GM19035 (cell line): ENCODE measurements around the gene RFWD3.
"Not testable (repeated sequence)": the region's sequence is repeated elsewhere in the genome, so short reads cannot be mapped to it uniquely, and the experiment has no call there.

Source experiments
- ATAC-seq: cut with Tn5 transposase; IDR thresholded peaks from one replicate; pipeline ENCODE4 v1.9.1; 2021; ENCODE audit not compliant: unreplicated experiment

The RFWD3 gene, protein sequence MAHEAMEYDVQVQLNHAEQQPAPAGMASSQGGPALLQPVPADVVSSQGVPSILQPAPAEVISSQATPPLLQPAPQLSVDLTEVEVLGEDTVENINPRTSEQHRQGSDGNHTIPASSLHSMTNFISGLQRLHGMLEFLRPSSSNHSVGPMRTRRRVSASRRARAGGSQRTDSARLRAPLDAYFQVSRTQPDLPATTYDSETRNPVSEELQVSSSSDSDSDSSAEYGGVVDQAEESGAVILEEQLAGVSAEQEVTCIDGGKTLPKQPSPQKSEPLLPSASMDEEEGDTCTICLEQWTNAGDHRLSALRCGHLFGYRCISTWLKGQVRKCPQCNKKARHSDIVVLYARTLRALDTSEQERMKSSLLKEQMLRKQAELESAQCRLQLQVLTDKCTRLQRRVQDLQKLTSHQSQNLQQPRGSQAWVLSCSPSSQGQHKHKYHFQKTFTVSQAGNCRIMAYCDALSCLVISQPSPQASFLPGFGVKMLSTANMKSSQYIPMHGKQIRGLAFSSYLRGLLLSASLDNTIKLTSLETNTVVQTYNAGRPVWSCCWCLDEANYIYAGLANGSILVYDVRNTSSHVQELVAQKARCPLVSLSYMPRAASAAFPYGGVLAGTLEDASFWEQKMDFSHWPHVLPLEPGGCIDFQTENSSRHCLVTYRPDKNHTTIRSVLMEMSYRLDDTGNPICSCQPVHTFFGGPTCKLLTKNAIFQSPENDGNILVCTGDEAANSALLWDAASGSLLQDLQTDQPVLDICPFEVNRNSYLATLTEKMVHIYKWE

DNA sequence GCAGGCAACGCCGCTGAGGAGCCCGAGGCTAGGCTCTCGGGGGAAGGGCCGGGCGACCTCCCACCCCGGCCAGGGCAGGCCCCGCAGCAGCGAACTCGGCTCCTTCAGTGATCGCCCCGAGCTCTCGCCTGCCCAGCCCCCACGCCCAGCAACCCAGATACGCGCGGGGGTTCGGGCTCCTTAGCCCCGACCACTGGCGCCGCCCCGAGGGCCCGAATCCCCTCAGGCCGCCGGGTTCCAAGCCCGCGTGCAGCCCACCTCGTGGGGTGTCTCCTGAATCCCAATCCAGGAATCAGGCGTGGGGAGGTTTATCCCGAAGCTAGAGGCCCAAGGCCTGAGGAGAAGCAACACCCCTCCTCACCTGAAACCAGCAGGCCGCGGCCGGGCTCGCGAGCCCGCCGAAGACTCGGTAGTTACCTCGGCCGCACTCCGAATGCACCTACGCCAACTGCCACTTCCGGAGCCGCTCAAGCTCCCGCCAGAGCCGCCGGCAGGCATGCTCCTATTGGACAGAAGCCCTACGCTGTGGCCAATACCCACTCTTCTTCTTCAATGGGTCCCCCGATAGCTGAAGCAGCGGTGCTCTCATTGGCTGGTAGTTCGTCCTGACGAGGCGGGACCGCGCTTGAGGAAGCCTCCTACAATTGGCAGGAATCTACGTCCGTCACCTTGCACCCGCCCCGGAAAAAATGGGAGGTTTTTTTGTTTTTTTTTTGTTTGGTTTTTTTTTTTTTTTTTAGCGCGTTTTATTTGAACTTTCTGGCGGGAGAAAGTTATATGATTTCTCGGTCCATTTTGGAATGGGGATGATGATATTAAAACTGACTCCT lies at the start of gene RFWD3:
Gene RFWD3 (minus strand): TSS at position 453 of the 830 bp plus-strand sequence. CDS start 5,428 bp downstream, outside the sequence.
- ATAC-seq, result peak; percentile 100

- ATAC-seq, result no peak
Observed at GRCh38 chr16:74716355-74716754, 49.7 kb upstream of the RFWD3 start.

GRCh38 chr16:74713876-74714275 lies 47.2 kb upstream of the RFWD3 start:
- no peak for ATAC-seq

DNA sequence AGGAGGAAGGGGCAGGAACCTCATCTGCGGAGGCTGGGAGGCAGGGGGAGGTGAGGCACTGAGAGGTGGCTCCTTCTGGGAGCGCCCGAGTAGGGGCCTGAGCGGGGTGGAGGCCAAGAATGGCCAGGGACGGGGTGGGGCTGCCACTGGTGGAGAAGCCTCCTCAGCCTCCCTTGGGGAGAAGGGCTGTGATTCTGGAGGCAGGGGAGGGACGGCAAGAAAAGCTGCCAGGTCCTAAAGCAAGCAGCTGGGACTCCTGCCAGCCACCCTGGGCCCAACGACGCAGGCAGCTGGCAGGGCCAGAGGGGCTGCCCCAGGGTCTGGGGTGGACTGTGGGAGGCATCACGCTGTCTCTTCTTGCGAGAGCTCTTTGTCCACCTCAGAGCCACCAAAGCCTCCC lies 46.6 kb upstream of the RFWD3 start:
- ATAC-seq, result no peak

GRCh38 chr16:74711938-74712337 lies 45.3 kb upstream of the RFWD3 start:
- ATAC-seq, result no peak

GRCh38 chr16:74710401-74710800 lies 43.7 kb upstream of the RFWD3 start:
- ATAC-seq, result no peak

DNA sequence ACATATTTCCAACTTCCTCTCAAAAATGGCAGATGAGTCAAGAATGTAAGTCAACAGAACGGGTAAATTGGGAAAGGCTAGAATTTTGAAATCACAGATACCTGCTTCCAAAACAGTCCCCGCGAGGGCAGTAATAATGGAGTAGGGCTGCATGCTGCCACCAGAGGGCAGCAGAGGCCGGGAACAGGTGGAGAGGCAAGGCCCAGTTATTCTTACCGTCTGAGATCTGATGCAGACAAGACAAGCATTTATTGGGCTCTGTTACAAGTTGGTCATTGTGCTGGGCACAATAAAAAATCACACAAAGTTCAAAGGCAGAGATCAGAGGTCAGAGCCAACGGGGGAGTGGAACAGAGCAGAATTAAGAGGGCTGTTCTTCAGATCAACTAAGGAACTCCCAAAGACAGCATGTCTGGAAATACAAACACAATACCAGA lies 42.8 kb upstream of the RFWD3 start:
- ATAC-seq, result peak; percentile 83

DNA sequence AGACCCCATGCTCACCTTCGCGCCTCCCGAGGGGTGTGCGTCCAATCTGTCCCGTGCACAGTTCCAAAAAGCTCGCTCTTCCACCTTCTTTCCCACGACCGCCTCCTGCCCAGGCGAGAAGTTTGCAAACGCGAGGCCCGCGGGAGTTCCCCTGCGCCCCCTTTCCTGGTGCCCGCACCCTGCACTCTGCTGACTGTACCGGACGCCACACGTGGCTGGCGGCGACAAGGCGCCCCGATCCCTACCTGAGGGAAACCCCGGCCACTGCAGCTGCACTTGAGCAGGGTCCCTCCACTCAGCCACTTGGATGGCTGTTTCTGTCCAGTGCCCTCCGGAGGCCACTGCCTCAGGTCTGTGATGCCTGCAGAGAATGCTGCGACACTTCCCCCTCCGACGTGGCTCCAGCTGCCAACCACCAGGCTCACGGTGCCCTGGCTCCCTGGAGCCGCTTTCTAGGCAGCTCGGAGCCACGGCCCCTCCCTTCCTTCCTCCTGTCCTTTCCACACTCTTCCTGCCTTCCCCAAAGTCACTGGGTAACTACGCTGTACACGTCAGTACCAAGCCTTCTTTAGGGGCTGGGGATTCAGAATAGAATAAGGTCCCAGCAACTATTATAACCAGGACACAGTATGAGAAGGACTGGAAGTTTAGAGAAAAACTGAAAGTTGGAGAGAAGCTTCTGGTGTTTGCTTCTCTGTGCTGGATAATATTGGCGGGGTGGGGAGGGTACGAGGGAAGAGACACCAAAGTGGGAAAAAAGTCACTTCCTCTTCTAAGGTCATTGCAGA lies 34.0 kb upstream of the RFWD3 start, which contains the start of gene MLKL:
Gene MLKL (minus strand): TSS at position 425 of the 788 bp plus-strand sequence. CDS start 5,105 bp downstream, outside the sequence.
- peak; percentile 51 for ATAC-seq

- ATAC-seq, result no peak
Observed at GRCh38 chr16:74700116-74700437, 33.4 kb upstream of the RFWD3 start.

- no peak for ATAC-seq
Observed at GRCh38 chr16:74699666-74700065, 33.0 kb upstream of the RFWD3 start.

- no peak for ATAC-seq
Observed at GRCh38 chr16:74698222-74698621, 31.5 kb upstream of the RFWD3 start.

DNA sequence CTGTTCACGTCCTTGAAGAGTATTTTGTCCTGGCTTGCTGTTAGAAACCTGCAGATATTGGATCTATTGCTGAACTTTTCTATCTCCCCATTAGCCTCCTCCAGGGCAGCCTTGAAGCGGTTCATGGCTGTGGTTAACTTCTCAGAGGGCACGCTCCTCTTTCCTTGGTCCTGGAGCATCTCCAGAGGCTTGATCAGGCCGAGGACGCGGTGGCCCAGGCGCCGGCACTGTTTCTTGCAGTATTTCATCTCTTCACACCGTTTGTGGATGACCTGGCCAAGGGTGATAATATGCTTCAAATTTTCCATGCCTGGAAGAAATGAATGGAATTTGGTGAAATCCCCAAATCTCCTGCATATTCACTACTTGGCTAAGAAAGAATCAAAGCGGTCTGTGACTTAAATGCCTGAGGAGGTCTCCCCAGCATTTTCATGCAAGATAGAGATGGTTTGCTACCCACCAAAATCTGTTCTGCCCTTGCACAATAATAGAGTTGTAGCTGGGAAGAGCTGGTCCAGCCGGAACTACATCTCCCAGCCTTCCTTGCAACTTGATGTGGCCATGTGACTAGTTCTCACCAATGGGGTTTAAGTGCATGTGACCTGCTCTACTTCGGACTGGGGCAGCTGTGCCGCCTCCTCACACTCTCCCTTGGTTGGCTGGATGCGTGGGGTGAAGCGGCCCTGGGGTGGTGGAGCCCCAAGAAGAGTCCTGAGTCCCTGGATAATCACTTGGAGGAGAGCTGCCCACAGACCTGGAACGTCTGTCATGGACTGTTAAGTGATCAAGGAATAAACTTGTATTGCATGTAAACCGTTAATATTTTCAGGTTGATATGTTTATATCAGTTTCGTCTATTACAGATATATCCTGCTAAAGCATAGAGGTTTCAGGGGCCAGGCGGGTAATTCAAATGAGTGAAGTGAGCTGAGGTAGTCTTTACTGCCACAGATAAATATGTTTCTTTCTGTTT lies 29.1 kb upstream of the RFWD3 start:
- peak; percentile 70 for ATAC-seq

DNA sequence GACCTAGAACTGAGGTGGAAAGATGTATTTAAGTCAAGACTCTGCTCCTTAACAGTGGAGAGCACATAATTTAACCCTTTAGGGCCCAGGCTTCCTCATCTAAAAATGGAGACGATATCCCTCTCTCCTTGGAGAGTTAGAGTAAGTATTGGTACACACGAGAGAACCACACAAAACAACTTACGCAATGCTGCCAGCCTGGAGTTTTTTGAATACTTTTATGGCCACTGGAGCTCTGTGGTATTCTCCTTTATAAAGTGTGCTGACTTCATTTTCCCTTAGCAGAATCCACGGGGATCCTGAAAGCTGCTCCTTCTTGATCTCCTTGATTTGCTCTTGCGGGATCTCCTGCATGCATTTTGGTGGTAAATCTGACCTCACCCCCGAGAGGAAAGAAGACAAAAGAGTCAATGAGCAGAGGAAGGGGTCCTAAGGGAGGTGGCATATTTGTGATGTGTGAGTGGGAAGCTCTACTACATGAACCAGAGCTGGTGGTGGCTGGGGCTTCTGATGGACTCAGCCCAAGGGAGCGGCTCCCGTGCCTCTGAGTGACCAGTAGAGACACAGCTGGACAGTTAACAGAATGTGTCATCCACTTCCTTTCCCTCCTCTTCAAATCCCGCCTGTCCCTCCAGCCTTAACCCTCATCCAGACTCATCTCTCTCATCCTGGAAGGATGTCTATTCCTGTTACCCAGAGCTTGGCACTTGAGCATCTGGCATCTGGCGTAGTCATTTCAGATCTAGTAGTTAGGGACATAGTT lies 24.6 kb upstream of the RFWD3 start:
- ATAC-seq, result no peak

- ATAC-seq, result no peak
Observed at GRCh38 chr16:74682556-74682955, 15.9 kb upstream of the RFWD3 start.

DNA sequence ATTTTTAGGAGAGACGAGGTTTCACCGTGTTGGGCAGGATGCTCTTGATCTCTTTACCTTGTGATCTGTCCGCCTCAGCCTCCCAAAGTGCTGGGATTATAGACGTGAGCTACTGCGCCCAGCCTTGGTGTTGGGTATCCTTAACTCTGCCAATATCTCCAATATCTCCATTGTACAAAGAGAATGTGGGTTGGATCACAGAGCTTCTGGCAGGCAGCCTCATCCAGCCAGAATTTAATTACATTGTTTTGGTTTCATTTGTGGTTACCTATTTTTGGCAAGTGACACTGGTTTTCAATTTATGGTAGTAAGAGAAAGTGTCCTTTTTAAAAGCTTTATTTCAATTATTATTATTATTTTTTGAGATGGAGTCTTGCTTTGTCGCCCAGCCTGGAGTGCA lies 14.0 kb upstream of the RFWD3 start:
- no peak for ATAC-seq

GRCh38 chr16:74679983-74680382 lies 13.3 kb upstream of the RFWD3 start:
- no peak for ATAC-seq

DNA sequence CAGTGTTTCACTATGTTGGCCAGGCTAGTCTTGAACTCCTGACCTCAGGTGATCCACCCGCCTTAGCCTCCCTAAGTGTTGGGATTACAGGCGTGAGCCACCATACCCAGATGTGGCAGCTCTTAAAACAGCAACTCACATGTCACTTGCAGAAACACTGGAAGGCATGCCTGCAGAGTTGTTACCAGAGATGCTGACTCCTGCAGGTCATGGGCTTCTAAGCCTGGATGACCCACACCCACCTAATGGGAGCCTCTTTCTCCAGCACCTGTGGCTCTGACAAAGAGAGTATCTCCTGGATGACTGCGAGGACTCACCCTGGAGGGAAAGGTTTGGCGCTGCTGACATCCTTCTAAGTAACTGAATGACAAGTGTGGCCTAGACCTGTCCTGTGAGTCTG lies 11.2 kb upstream of the RFWD3 start:
- no peak for ATAC-seq

DNA sequence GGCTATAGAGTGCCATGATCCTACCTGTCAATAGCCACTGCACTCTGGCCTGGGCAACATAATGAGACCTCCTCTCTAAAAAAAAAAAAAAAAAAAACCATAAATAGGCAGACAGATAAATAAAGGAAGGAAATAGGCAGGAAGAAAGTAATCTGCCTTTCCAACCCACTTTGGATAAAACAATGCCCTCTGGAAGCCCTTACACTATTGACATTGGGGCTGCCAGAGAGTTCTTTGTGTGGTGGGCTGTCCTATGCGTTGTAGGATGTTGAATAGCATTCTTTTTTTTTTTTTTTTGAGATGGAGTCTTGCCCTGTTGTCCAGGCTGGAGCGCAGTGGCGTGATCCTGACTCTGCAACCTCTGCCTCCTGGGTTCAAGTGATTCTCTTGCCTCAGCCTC lies 7.2 kb upstream of the RFWD3 start:
- ATAC-seq, result no peak

GRCh38 chr16:74668877-74669276 lies 2.2 kb upstream of the RFWD3 start:
- not testable (repeated sequence) for ATAC-seq
